DOHH2 (cell line): Measurements from ENCODE around the gene CYTL1.

ENCODE experiments used
- EZH2phosphoT487 ChIP-seq: fragments of 200-600 bp; sonication (generic); IDR thresholded peaks from 2 replicates; pipeline ENCODE4 v1.6.1; 2017; ENCODE audit warnings: borderline replicate concordance, mild to moderate bottlenecking, antibody characterized with exemption, low read length, moderate library complexity, mixed read lengths
- TF ChIP-seq, protein P1 (sequence below): fragments of 200-600 bp; sonication (generic); IDR thresholded peaks from one replicate; pipeline ENCODE4 v1.5.1; 2014; ENCODE audit warnings: antibody characterized with exemption, mild to moderate bottlenecking, low read depth, low read length; ENCODE audit not compliant: poor library complexity, severe bottlenecking

GRCh38 chr4:5019274-5019673 is at the start of gene CYTL1:
- TF ChIP-seq, protein P1, sequence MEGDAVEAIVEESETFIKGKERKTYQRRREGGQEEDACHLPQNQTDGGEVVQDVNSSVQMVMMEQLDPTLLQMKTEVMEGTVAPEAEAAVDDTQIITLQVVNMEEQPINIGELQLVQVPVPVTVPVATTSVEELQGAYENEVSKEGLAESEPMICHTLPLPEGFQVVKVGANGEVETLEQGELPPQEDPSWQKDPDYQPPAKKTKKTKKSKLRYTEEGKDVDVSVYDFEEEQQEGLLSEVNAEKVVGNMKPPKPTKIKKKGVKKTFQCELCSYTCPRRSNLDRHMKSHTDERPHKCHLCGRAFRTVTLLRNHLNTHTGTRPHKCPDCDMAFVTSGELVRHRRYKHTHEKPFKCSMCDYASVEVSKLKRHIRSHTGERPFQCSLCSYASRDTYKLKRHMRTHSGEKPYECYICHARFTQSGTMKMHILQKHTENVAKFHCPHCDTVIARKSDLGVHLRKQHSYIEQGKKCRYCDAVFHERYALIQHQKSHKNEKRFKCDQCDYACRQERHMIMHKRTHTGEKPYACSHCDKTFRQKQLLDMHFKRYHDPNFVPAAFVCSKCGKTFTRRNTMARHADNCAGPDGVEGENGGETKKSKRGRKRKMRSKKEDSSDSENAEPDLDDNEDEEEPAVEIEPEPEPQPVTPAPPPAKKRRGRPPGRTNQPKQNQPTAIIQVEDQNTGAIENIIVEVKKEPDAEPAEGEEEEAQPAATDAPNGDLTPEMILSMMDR = no peak
- TF ChIP-seq EZH2phosphoT487 = 0 out of 2 replicates have a peak, but pooled peaks have one; percentile 56
